ENCODE data around the gene NABP2.
"Not testable (repeated sequence)": the region's sequence is repeated elsewhere in the genome, so short reads cannot be mapped to it uniquely, and the experiment has no call there.

Gene NABP2

DNA sequence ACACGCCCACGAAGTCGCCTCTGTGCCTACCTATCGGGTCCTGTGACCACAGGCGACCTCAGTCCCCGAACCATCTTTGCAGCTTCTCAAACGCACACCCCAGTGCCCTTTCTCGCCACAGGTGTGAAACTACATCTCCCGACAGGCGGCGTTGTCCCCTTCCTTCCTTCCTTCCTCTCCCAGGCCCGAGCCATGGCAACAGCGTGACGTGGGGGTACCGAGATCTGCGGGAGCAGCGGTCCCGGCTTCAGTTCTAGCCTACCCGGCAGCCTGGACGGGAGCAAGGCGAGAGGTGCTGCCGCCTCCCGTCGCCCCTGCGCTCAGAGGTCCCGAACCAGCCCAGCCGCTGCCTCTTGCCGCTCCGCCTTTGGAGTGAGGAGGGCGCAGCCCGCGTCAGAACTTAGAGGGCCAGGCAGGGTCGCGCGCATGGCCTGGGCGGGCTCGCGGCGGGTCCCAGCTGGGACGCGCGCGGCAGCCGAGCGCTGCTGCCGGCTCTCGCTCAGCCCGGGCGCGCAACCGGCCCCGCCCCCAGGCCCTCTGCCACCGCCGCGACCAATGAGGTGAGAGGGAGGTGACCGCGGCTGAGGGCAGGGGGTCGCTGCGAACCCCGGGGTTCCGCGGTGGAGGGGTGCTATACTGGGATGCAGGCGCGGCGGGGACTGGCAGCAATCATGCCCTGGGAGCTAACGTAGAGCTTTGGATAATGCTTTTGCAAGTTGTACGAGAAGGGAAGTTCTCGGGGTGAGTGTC, 42.7 kb downstream of the NABP2 start, which contains the start of gene COQ10A:
Gene COQ10A, plus strand, starts transcription at position 250 of the 750 bp plus-strand sequence. Its CDS starts 177 bp downstream, at position 427.
- Mint-ChIP-seq H3K4me1 (peaks cover 23% of the 10 kb centered on the region), H3K36me3 (ENCODE audit: low read depth) (peaks cover 15% of the 10 kb centered on the region), H3K4me3 (peak within 1 kb of the TSS; percentile 91), H3K27ac (peak within 1 kb of the TSS; percentile 98), H3K9me3 (no peaks in the 10 kb centered on the region), H3K27me3 (ENCODE audit: low read depth, poor library complexity) (peaks cover 5% of the 10 kb centered on the region)
- DNase-seq, result peak; percentile 91
- TF ChIP-seq, protein P1, sequence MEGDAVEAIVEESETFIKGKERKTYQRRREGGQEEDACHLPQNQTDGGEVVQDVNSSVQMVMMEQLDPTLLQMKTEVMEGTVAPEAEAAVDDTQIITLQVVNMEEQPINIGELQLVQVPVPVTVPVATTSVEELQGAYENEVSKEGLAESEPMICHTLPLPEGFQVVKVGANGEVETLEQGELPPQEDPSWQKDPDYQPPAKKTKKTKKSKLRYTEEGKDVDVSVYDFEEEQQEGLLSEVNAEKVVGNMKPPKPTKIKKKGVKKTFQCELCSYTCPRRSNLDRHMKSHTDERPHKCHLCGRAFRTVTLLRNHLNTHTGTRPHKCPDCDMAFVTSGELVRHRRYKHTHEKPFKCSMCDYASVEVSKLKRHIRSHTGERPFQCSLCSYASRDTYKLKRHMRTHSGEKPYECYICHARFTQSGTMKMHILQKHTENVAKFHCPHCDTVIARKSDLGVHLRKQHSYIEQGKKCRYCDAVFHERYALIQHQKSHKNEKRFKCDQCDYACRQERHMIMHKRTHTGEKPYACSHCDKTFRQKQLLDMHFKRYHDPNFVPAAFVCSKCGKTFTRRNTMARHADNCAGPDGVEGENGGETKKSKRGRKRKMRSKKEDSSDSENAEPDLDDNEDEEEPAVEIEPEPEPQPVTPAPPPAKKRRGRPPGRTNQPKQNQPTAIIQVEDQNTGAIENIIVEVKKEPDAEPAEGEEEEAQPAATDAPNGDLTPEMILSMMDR (IDR thresholded peaks at IDR 0.05), result peak; percentile 47

DNA sequence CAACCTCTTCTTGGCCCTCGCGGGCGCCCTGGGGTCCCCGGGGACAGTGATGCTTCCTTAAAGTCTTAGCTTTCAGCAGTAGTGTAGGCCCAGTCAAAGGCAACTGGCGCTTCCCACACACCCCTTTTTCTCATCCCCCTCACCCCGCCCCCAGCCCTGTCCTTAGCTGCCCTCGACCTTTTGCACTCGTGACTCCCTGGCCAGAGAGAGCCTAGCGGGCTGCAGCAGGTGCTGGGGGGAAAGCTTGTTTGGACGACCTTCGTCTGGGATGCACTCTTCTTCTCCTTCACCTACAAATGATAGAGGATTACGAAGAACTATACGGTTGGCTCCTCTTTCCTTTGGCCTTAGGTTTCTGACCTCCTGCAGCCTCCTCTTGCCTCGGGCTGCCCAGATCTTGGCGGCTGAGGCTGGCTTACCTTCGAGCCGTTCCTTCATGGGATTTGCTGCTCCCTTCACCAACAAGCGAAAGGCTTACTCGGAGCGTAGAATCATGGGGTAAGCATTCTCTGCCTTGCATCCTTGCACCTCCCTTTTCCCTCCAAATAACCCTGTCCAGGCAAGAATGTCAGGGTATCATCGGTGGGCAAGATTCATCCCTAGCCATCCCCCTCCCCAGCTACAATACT, 43.4 kb downstream of the NABP2 start:
- Mint-ChIP-seq H3K9me3 (no peaks in the 10 kb centered on the region), H3K36me3 (ENCODE audit: low read depth) (peaks cover 15% of the 10 kb centered on the region), H3K4me3 (peak overlapping the region; percentile 91), H3K4me1 (peaks cover 23% of the 10 kb centered on the region), H3K27ac (no peak overlapping the region), H3K27me3 (ENCODE audit: low read depth, poor library complexity) (peaks cover 5% of the 10 kb centered on the region)
- TF ChIP-seq, protein P1 (IDR thresholded peaks at IDR 0.05), result no peak
- DNase-seq, result no peak

DNA sequence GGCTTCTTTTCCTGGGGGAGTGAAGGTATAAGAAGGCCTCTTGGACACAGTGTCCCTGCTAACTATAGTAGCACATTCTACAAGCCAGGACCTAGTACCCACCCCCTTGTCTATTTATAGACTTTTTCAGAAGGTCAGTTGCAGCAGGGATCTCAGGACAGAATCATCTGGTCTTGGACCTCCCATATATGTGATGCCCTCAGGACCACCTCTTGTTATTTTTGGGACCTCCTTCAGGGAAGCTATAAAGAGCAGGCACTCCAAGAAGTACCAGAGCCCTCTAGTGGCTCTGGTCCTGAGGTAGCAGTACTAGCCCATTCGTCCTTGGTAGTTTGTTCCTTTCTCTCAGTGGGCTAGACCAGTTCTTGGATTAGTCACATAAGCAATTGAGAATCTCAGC, 46.9 kb downstream of the NABP2 start:
- Mint-ChIP-seq H3K4me3 (no peak overlapping the region), H3K27ac (no peak overlapping the region), H3K27me3 (ENCODE audit: low read depth, poor library complexity) (peaks cover 5% of the 10 kb centered on the region), H3K36me3 (ENCODE audit: low read depth) (peaks cover 41% of the 10 kb centered on the region), H3K4me1 (peaks cover 18% of the 10 kb centered on the region), H3K9me3 (no peaks in the 10 kb centered on the region)
- TF ChIP-seq, protein P1 (IDR thresholded peaks at IDR 0.05), result peak; percentile 25
- DNase-seq, result no peak

DNA sequence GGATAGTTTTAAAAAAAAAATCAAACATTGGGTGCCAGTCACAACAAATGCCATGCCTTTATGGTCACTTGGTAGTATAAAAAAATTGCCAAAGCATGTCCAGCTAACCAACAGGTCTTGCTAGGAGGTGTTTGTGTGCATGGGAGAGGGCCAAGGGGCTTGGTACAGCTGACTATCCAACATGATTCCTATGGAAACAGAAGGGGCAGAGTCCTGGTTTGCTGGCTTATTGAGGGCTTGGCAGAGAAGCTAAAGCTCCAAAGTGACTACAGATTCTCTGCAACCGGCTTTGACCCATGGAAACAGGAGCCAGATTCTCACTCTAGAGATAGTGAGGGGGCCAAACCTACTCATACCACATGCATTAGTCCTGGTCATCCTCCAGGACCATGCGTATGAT, 48.3 kb downstream of the NABP2 start:
- not testable (repeated sequence) for H3K4me3 Mint-ChIP-seq; H3K27me3 Mint-ChIP-seq (ENCODE audit: low read depth, poor library complexity); H3K27ac Mint-ChIP-seq; H3K4me1 Mint-ChIP-seq; DNase-seq; H3K9me3 Mint-ChIP-seq
- H3K36me3 Mint-ChIP-seq (ENCODE audit: low read depth), result peaks cover 49% of the 10 kb centered on the region

DNA sequence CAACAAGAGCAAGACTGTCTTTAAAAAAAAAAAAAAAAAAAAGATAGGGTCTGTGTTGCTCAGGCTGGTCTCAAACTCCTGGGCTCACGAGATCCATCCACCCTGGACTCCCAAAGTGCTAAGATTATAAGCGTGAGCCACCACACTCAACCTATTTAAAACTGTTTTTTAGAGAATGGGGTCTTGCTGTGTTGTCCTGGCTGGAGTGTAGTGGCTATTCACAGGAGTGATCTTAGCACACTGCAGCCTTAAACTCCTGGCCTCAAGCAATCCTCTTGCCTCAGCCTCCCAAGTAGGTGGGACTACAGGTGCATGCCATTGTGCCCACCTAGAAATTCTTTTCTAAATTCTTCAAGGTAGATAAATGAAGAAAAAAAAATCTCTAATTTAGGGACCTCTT, 50.2 kb downstream of the NABP2 start:
- no peak overlapping the region for H3K27ac Mint-ChIP-seq
- peaks cover 56% of the 10 kb centered on the region for H3K36me3 Mint-ChIP-seq (ENCODE audit: low read depth)
- H3K9me3 Mint-ChIP-seq, result no peaks in the 10 kb centered on the region
- H3K4me1 Mint-ChIP-seq, result no peaks in the 10 kb centered on the region
- H3K27me3 Mint-ChIP-seq (ENCODE audit: low read depth, poor library complexity), result no peaks in the 10 kb centered on the region
- TF ChIP-seq, protein P1 (IDR thresholded peaks at IDR 0.05), result no peak
- DNase-seq, result no peak
- H3K4me3 Mint-ChIP-seq, result no peak overlapping the region

DNA sequence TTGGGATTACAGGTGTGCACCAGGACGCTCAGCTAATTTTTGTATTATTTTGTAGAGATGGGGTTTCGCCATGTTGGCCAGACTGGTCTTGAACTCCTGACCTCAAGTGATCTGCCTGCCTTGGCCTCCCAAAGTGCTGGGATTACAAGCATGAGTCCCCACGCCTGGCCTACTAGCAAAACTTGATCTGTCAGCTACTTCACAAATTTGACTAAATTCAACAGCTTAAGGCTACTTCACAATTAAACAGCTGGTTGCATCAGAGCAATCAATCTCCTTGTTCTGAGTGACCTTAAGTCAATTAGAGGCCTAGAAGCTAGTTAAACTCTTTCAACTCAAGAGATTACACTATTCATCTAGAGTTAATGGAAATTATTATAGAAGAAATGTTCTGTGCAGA, 54.8 kb downstream of the NABP2 start:
- Mint-ChIP-seq H3K4me3 (no peak overlapping the region), H3K9me3 (no peaks in the 10 kb centered on the region), H3K27ac (no peak overlapping the region), H3K4me1 (no peaks in the 10 kb centered on the region), H3K36me3 (ENCODE audit: low read depth) (peaks cover 84% of the 10 kb centered on the region), H3K27me3 (ENCODE audit: low read depth, poor library complexity) (no peaks in the 10 kb centered on the region)
- DNase-seq, result no peak
- TF ChIP-seq, protein P1 (IDR thresholded peaks at IDR 0.05), result no peak
